ENCODE results near the gene KRT82.
"Not testable (repeated sequence)": the region's sequence is repeated elsewhere in the genome, so short reads cannot be mapped to it uniquely, and the experiment has no call there.

KRT82 gene

DNA sequence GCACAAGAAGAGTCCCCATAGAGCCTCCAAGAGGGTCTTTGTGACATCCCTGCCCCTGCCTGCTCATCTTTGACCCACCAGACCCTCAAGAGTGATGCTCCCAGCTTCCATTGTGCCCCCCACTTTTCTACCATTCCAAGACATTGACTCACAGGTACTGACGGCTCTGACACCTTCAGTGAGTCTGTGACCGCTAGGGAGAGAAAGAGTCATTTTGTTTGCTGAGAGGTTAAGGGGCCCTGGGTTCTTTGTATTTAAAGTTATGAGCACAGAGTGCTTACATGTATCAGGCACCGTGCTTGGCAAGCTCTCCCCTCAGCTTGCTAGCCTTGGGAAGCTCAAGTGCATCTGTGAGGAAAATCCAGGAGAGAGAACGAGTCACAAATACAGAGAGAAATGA is 7.1 kb upstream of the KRT82 start:
- in situ Hi-C loops (cut with MboI; ENCODE audit: low sequenced_read_pairs) = no loop called here

DNA sequence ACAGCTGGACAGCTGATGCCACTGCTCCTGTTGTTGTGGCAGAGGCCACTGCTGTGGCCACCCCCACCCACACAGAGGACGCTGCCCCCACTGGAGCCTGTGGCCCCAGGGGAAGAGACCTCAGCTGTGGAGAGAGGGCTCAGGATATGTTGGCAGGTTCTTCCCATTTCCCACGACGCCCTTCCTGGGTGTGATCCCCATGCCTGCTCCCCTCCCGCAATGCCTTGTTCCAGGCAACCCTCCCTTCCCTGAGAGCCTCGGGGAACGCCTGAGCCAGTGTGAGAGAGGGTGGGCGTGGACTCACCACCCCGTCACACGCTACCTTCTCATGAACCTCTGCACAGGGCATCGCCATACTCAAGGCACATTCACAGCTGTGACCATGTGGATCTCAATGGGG is 5.7 kb upstream of the KRT82 start:
- in situ Hi-C loops (cut with MboI; ENCODE audit: low sequenced_read_pairs) = no loop called here

DNA sequence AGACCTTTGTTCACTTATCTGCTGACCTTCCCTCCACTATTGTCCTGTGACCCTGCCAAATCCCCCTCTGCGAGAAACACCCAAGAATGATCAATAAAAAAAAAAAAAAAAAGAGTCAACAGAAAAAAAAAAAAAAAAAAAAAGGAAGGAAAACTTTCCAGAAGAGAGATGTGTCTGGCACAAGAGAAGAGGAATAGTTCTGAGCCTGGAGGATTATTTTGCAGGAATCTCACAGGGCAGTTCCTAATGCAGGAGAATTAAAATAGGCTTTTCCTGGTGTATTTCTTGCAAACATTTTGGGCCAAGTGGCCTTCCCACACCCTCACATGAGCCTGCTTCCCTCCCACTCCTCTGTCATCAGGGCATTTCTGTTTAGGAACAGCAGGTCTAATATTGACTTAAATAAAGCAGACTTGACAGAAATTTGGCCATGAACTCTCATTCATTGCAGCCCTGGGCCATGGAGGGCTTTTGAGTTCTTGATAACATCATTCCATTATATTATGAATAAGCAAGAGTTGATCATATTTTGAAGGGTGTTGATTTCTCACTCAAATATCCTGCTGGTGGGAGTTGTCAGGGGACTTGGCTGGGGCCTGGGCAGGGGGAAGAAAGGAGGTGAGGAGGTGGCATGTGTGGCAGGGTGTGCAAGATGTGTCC is 4.6 kb upstream of the KRT82 start:
- in situ Hi-C loops (cut with MboI; ENCODE audit: low sequenced_read_pairs) = not testable (repeated sequence)

- in situ Hi-C loops (cut with MboI; ENCODE audit: low sequenced_read_pairs) = no loop called here
Observed at GRCh38 chr12:52407918-52408317, 1.8 kb upstream of the KRT82 start.

GRCh38 chr12:52404951-52405350 is 1.2 kb downstream of the KRT82 start:
- in situ Hi-C loops (cut with MboI; ENCODE audit: low sequenced_read_pairs) = no loop called here

GRCh38 chr12:52403561-52403960 is 2.6 kb downstream of the KRT82 start:
- in situ Hi-C loops (cut with MboI; ENCODE audit: low sequenced_read_pairs) = no loop called here

- in situ Hi-C loops (cut with MboI; ENCODE audit: low sequenced_read_pairs) = no loop called here
Observed at GRCh38 chr12:52402873-52403540, 3.1 kb downstream of the KRT82 start.

- in situ Hi-C loops (cut with MboI; ENCODE audit: low sequenced_read_pairs) = no loop called here
Observed at GRCh38 chr12:52402377-52402776, 3.8 kb downstream of the KRT82 start.

GRCh38 chr12:52401926-52402325 is 4.2 kb downstream of the KRT82 start:
- in situ Hi-C loops (cut with MboI; ENCODE audit: low sequenced_read_pairs) = no loop called here

- in situ Hi-C loops (cut with MboI; ENCODE audit: low sequenced_read_pairs) = no loop called here
Observed at GRCh38 chr12:52401526-52401925, 4.6 kb downstream of the KRT82 start.

GRCh38 chr12:52400906-52401305 is 5.2 kb downstream of the KRT82 start:
- in situ Hi-C loops (cut with MboI; ENCODE audit: low sequenced_read_pairs) = no loop called here

DNA sequence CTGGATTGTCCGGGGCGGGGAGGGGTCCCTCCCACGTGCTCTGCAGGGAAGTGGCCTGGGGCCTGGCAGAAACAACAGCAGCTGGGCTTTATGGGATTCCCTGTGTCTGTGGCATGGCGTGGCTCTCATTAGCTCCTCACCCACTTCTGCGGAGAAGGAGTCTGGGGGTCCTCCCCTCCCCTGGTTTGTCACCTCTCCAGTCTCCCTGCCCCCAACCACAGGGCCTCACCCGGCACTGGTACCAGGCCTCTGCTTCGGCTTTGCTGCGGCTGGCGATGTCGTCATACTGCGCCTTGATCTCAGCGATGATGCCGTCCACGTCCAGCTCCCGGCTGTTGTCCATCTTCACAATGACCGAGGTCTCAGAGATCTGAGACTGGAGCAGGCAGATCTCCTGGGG is 6.4 kb downstream of the KRT82 start:
- in situ Hi-C loops (cut with MboI; ENCODE audit: low sequenced_read_pairs) = no loop called here

DNA sequence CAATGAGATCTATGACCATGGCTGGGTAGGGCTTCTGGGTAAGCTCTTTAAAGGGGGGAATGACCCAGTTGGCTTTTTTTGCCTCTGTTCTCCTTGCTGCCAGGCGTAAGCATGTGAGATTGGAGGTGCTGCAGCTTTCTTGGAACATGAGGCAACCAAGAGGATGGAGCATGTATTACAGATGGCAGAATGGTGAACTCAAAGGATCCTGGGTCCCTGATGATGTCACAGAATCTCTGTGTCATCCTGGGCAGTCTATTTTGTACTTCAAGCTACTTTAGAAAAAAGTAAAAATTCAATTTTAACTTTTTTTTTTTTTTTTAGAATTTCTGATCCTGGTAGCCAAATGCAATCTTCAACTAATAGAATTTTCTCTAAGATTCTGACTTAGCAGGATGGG is 8.0 kb downstream of the KRT82 start:
- in situ Hi-C loops (cut with MboI; ENCODE audit: low sequenced_read_pairs) = no loop called here

- in situ Hi-C loops (cut with MboI; ENCODE audit: low sequenced_read_pairs) = no loop called here
Observed at GRCh38 chr12:52396656-52397055, 9.5 kb downstream of the KRT82 start.

DNA sequence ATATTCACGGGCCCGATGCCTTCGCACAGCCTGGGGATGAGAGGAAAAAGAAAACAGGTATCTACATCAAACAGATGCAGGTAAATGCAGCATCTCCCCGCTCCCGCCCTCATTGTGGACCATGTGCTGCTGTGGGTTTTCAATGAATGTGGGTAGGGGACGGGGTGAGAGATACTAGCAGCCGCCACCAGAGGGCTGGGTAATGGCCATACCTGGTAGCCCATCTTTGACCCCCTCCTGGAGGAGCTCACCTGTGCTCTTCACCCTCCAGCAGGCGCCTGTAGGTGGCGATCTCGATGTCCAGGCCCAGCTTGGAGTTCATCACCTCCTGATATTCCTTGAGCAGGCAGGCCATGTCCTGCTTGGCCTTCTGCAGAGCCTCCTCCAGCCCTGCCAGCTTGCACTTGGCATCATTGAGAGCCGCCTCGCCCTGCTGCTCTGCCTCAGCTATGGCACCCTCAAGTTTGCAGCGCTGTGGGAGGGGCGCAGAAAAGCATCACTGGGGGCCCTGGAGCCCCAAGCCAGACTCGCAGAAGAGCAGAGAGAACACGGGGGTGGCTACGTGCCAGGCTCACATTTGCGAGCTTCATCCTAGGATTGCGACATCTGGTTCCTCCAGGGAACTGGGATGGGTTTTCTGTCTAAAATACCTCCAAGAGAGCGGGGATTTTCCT is 10.2 kb downstream of the KRT82 start:
- in situ Hi-C loops (cut with MboI; ENCODE audit: low sequenced_read_pairs) = no loop called here

- in situ Hi-C loops (cut with MboI; ENCODE audit: low sequenced_read_pairs) = no loop called here
Observed at GRCh38 chr12:52394836-52395405, 11.2 kb downstream of the KRT82 start.

- in situ Hi-C loops (cut with MboI; ENCODE audit: low sequenced_read_pairs) = no loop called here
Observed at GRCh38 chr12:52392465-52393007, 13.6 kb downstream of the KRT82 start.

DNA sequence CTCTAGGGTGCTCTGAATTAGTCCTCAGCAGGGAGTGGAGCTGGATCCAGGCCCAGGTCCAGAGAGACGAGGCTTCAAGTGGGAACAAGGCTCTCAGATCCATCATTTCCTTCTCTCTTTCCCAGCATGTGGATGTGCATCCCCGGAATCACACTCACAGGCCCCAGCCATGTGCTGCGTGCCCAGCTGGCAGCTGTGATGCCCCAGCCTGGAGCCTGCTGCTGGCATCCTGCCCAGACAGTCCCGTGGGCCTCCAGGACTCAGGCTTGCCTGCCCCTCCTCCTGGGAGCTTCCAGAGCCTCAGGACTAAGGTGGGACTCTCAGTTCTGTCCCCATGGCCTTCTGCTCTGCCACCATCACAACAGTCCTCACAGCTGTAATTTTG is 14.5 kb downstream of the KRT82 start:
- in situ Hi-C loops (cut with MboI; ENCODE audit: low sequenced_read_pairs) = no loop called here

- in situ Hi-C loops (cut with MboI; ENCODE audit: low sequenced_read_pairs) = no loop called here
Observed at GRCh38 chr12:52390739-52391617, 15.2 kb downstream of the KRT82 start.

GRCh38 chr12:52389313-52390207 is 16.6 kb downstream of the KRT82 start:
- in situ Hi-C loops (cut with MboI; ENCODE audit: low sequenced_read_pairs) = no loop called here
